ENCODE results near the gene VDR.
"Not testable (repeated sequence)": the region's sequence is repeated elsewhere in the genome, so short reads cannot be mapped to it uniquely, and the experiment has no call there.

Gene VDR

DNA sequence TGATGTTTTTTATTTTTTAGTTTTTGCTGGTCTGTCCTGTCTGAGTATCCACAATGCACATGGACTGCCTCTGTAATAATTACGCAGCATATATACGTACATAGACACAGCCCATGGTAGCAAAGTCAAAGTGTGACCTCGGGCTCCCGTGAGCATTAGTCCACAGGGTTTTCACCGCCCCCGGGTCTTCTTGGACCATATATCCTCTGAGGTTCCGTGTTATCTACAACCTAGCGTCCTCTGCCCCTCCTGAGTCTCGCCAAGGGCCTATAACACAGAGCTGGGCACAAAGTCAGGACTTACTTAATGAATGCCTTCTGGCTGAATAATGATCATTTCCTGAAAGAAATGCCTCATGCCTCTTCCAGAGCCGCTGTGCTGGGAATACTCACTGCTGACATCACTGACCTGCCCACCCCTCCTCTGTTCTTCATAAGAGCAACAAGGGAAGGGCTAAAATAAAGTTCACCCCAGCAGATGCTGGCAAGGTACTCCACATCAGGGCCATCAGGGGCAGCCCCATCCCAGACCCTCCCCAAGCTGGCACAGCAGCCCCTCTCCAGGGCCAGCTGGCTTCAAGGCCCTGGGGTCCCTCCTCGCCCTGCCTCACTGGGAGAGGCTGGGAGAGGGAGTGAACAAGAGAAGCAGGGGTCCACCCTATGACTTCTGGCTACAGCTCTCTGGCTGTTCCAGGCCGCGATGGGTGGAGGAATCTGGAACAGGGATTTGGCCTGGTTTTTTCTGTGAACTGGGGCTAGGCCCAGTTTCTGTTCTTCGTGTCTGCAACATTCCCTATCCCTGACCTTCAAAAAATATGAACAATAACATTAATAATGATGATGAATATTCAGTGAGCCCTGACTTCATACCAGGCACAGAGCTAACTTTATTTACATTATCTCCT lies 93.0 kb downstream of the VDR start:
- H3K4me3 ChIP-seq (ENCODE audit: insufficient read depth in 1 of 2, low read depth in 1 of 2, low read length in 2 of 2), result peak overlapping the region in 1 of 2 experiments; percentile 38
- H3K4ac ChIP-seq (ENCODE audit: low read depth in 1 of 2, low read length in 2 of 2), result peak overlapping the region; percentile 52 to 94
- H3K9me3 ChIP-seq (ENCODE audit: control insufficient read depth, low read length), result no peaks in the 10 kb centered on the region
- H3K4me1 ChIP-seq (ENCODE audit: control insufficient read depth, insufficient read depth, low read depth, low read length), result peaks cover 71% of the 10 kb centered on the region
- H3K18ac ChIP-seq (ENCODE audit: low read depth in 1 of 2, low read length in 2 of 2), result peak overlapping the region; percentile 58 to 95
- WGBS, result 53% methylated on average over 13 of the region's 14 CpGs
- peaks cover 15 to 20% of the 10 kb centered on the region in 2 experiments for H3K36me3 ChIP-seq (ENCODE audit: control insufficient read depth in 1 of 2, insufficient read depth in 2 of 2, low read depth in 1 of 2, low read length in 2 of 2)
- peak overlapping the region; percentile 96 for H4K91ac ChIP-seq (ENCODE audit: low read length)
- H2BK12ac ChIP-seq (ENCODE audit: low read length in 2 of 2), result peak overlapping the region; percentile 70 to 90
- no peaks in the 10 kb centered on the region for H3K79me1 ChIP-seq (replicated peaks; ENCODE audit: low read length, poor library complexity, severe bottlenecking)
- peak overlapping the region; percentile 85 for H3K9ac ChIP-seq (ENCODE audit: low read length)
- H3K23ac ChIP-seq (ENCODE audit: low read length in 2 of 2), result peak overlapping the region in 1 of 2 experiments; percentile 38
- no peak overlapping the region for H4K8ac ChIP-seq (ENCODE audit: low read length)
- peak overlapping the region; percentile 85 for H2AK5ac ChIP-seq (ENCODE audit: low read length, severe bottlenecking)
- H3K14ac ChIP-seq (ENCODE audit: low read length in 2 of 2), result peak overlapping the region in 1 of 2 experiments; percentile 72
- H2BK5ac ChIP-seq (ENCODE audit: low read depth, low read length, poor library complexity, severe bottlenecking), result peak overlapping the region; percentile 69
- H3K4me2 ChIP-seq (ENCODE audit: low read length, poor library complexity, severe bottlenecking), result peak overlapping the region; percentile 0
- peak overlapping the region; percentile 94 for H3K27ac ChIP-seq (ENCODE audit: low read length, poor library complexity, severe bottlenecking)
- H2BK120ac ChIP-seq (ENCODE audit: low read depth, low read length), result peak overlapping the region; percentile 23
- DNase-seq, result peak; percentile 85
- H2BK15ac ChIP-seq (ENCODE audit: low read depth, poor library complexity, severe bottlenecking), result peak overlapping the region; percentile 100
- no peak overlapping the region for H2AFZ ChIP-seq (ENCODE audit: low read depth, low read length)
- H3K27me3 ChIP-seq (ENCODE audit: control insufficient read depth in 1 of 2, insufficient read depth in 1 of 2, low read length in 2 of 2), result no peaks in the 10 kb centered on the region

- Histone ChIP-seq H3K9me3 (ENCODE audit: control insufficient read depth, low read length) (no peaks in the 10 kb centered on the region), H3K36me3 (ENCODE audit: control insufficient read depth in 1 of 2, insufficient read depth in 2 of 2, low read depth in 1 of 2, low read length in 2 of 2) (peaks cover 17 to 21% of the 10 kb centered on the region in 2 experiments), H4K91ac (ENCODE audit: low read length) (no peak overlapping the region), H3K27ac (ENCODE audit: low read length, poor library complexity, severe bottlenecking) (peak overlapping the region; percentile 47), H3K4me1 (ENCODE audit: control insufficient read depth, insufficient read depth, low read depth, low read length) (peaks cover 68% of the 10 kb centered on the region), H4K8ac (ENCODE audit: low read length) (no peak overlapping the region), H3K27me3 (ENCODE audit: control insufficient read depth in 1 of 2, insufficient read depth in 1 of 2, low read length in 2 of 2) (no peaks in the 10 kb centered on the region), H3K23ac (ENCODE audit: low read length in 2 of 2) (peak overlapping the region in 1 of 2 experiments; percentile 87), H2BK5ac (ENCODE audit: low read depth, low read length, poor library complexity, severe bottlenecking) (no peak overlapping the region), H3K79me1 (replicated peaks; ENCODE audit: low read length, poor library complexity, severe bottlenecking) (no peaks in the 10 kb centered on the region), H3K9ac (ENCODE audit: low read length) (peak overlapping the region; percentile 85), H3K4ac (ENCODE audit: low read depth in 1 of 2, low read length in 2 of 2) (peak overlapping the region; percentile 82 to 90), H3K4me2 (ENCODE audit: low read length, poor library complexity, severe bottlenecking) (no peak overlapping the region), H3K18ac (ENCODE audit: low read depth in 1 of 2, low read length in 2 of 2) (peak overlapping the region; percentile 6 to 90), H3K14ac (ENCODE audit: low read length in 2 of 2) (peak overlapping the region in 1 of 2 experiments; percentile 80), H3K4me3 (ENCODE audit: insufficient read depth in 1 of 2, low read depth in 1 of 2, low read length in 2 of 2) (peak overlapping the region in 1 of 2 experiments; percentile 11), H2AK5ac (ENCODE audit: low read length, severe bottlenecking) (peak overlapping the region; percentile 11), H2BK120ac (ENCODE audit: low read depth, low read length) (peak overlapping the region; percentile 35), H2BK15ac (ENCODE audit: low read depth, poor library complexity, severe bottlenecking) (no peak overlapping the region), H2AFZ (ENCODE audit: low read depth, low read length) (no peak overlapping the region), H2BK12ac (ENCODE audit: low read length in 2 of 2) (peak overlapping the region in 1 of 2 experiments; percentile 96)
- WGBS, result 60% methylated on average over 2 of the region's 2 CpGs
- peak; percentile 60 for DNase-seq
These were observed 93.8 kb downstream of the VDR start for GRCh38 chr12:47811072-47811396.

GRCh38 chr12:47809518-47809917 lies 95.3 kb downstream of the VDR start:
- not testable (repeated sequence) for H3K18ac ChIP-seq (ENCODE audit: low read depth in 1 of 2, low read length in 2 of 2); H3K9me3 ChIP-seq (ENCODE audit: control insufficient read depth, low read length); H3K23ac ChIP-seq (ENCODE audit: low read length in 2 of 2); H4K91ac ChIP-seq (ENCODE audit: low read length); H3K4me2 ChIP-seq (ENCODE audit: low read length, poor library complexity, severe bottlenecking); H3K14ac ChIP-seq (ENCODE audit: low read length in 2 of 2); H3K4me3 ChIP-seq (ENCODE audit: insufficient read depth in 1 of 2, low read depth in 1 of 2, low read length in 2 of 2); H2BK5ac ChIP-seq (ENCODE audit: low read depth, low read length, poor library complexity, severe bottlenecking); H2BK12ac ChIP-seq (ENCODE audit: low read length in 2 of 2); H3K79me1 ChIP-seq (replicated peaks; ENCODE audit: low read length, poor library complexity, severe bottlenecking); H2BK120ac ChIP-seq (ENCODE audit: low read depth, low read length); H2BK15ac ChIP-seq (ENCODE audit: low read depth, poor library complexity, severe bottlenecking); H4K8ac ChIP-seq (ENCODE audit: low read length); H3K4ac ChIP-seq (ENCODE audit: low read depth in 1 of 2, low read length in 2 of 2); H3K27me3 ChIP-seq (ENCODE audit: control insufficient read depth in 1 of 2, insufficient read depth in 1 of 2, low read length in 2 of 2); DNase-seq; H2AK5ac ChIP-seq (ENCODE audit: low read length, severe bottlenecking); H2AFZ ChIP-seq (ENCODE audit: low read depth, low read length)
- Histone ChIP-seq H3K36me3 (ENCODE audit: control insufficient read depth in 1 of 2, insufficient read depth in 2 of 2, low read depth in 1 of 2, low read length in 2 of 2) (peaks cover 26 to 27% of the 10 kb centered on the region in 2 experiments), H3K27ac (ENCODE audit: low read length, poor library complexity, severe bottlenecking) (peak overlapping the region; percentile 47), H3K9ac (ENCODE audit: low read length) (peak overlapping the region; percentile 85), H3K4me1 (ENCODE audit: control insufficient read depth, insufficient read depth, low read depth, low read length) (peaks cover 69% of the 10 kb centered on the region)
- WGBS, result 87% methylated on average over 6 of the region's 9 CpGs
